ENCODE results near the gene GALNT4. TPM values are rescaled to one million over a fixed set of nuclear protein-coding genes. Genes with fewer than 3 reads are reported as not detected.

The GALNT4 gene
- total RNA-seq, 1 experiment from 2014 or later, result 6.3 TPM

GRCh38 chr12:89537389-89537788 lies 12.8 kb upstream of the GALNT4 start:
- DNase-seq (ENCODE audit: low read depth), result no peak

GRCh38 chr12:89529738-89530137 lies 5.1 kb upstream of the GALNT4 start:
- peak; percentile 56 for DNase-seq (ENCODE audit: low read depth)

GRCh38 chr12:89528434-89528833 lies 3.8 kb upstream of the GALNT4 start:
- no peak for DNase-seq (ENCODE audit: low read depth)

GRCh38 chr12:89525824-89526770 lies 1.5 kb upstream of the GALNT4 start, which contains the start of gene POC1B:
Gene POC1B, minus strand, starts transcription at chr12:89526047. Its CDS starts 152 bp downstream, at chr12:89525895.
- DNase-seq (ENCODE audit: low read depth), result peak; percentile 84

GRCh38 chr12:89525305-89525823 lies 768 bp upstream of the GALNT4 start:
- DNase-seq (ENCODE audit: low read depth), result peak; percentile 31

- no peak for DNase-seq (ENCODE audit: low read depth)
Observed at GRCh38 chr12:89523843-89524540, 604 bp downstream of the GALNT4 start.

- no peak for DNase-seq (ENCODE audit: low read depth)
Observed at GRCh38 chr12:89523393-89523792, 1.2 kb downstream of the GALNT4 start.

- DNase-seq (ENCODE audit: low read depth), result no peak
Observed at GRCh38 chr12:89521364-89522223, 3.0 kb downstream of the GALNT4 start.

GRCh38 chr12:89517720-89518119 lies 6.9 kb downstream of the GALNT4 start:
- no peak for DNase-seq (ENCODE audit: low read depth)

- DNase-seq (ENCODE audit: low read depth), result no peak
Observed at GRCh38 chr12:89516633-89517032, 8.0 kb downstream of the GALNT4 start.

- DNase-seq (ENCODE audit: low read depth), result no peak
Observed at GRCh38 chr12:89514751-89515150, 9.8 kb downstream of the GALNT4 start.

GRCh38 chr12:89513544-89513943 lies 11.1 kb downstream of the GALNT4 start:
- DNase-seq (ENCODE audit: low read depth), result no peak

- DNase-seq (ENCODE audit: low read depth), result no peak
Observed at GRCh38 chr12:89507015-89507824, 17.4 kb downstream of the GALNT4 start.

GRCh38 chr12:89506050-89506449 lies 18.5 kb downstream of the GALNT4 start:
- no peak for DNase-seq (ENCODE audit: low read depth)

GRCh38 chr12:89504560-89505346 lies 19.8 kb downstream of the GALNT4 start:
- DNase-seq (ENCODE audit: low read depth), result no peak

- peak; percentile 8 for DNase-seq (ENCODE audit: low read depth)
Observed at GRCh38 chr12:89501793-89502192, 22.8 kb downstream of the GALNT4 start.

GRCh38 chr12:89499857-89500256 lies 24.7 kb downstream of the GALNT4 start:
- no peak for DNase-seq (ENCODE audit: low read depth)

- no peak for DNase-seq (ENCODE audit: low read depth)
Observed at GRCh38 chr12:89497467-89497866, 27.1 kb downstream of the GALNT4 start.

GRCh38 chr12:89497005-89497404 lies 27.6 kb downstream of the GALNT4 start:
- no peak for DNase-seq (ENCODE audit: low read depth)
